HG02763 (cell line): ENCODE measurements around the gene MET.
"Not testable (repeated sequence)": the region's sequence is repeated elsewhere in the genome, so short reads cannot be mapped to it uniquely, and the experiment has no call there.

ENCODE experiments used
- ATAC-seq: cut with Tn5 transposase; IDR thresholded peaks from one replicate; pipeline ENCODE4 v1.9.1; 2021; ENCODE audit warnings: mild to moderate bottlenecking, moderate library complexity; ENCODE audit not compliant: unreplicated experiment

Gene MET

DNA sequence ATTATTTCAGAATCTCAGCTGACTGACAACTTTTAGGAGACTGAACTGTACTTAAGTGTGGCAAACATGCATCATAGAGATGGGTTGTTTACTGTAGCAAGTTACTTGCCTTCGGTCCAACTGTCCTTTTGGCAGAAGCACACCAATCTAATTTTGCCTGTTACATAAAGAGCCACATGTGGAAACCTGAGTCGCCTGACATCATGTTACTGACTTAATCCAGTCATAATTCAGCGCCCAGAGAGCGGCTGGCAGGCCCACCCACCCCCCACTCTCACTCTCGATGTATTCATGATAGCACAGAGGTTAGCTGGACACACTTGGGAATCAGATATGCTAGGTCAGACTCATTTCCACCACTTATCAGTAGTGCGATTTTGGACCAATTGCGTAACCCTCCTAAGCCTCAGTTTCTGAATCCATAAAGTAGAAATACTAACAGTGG lies 133.1 kb downstream of the MET start:
- no peak for ATAC-seq

DNA sequence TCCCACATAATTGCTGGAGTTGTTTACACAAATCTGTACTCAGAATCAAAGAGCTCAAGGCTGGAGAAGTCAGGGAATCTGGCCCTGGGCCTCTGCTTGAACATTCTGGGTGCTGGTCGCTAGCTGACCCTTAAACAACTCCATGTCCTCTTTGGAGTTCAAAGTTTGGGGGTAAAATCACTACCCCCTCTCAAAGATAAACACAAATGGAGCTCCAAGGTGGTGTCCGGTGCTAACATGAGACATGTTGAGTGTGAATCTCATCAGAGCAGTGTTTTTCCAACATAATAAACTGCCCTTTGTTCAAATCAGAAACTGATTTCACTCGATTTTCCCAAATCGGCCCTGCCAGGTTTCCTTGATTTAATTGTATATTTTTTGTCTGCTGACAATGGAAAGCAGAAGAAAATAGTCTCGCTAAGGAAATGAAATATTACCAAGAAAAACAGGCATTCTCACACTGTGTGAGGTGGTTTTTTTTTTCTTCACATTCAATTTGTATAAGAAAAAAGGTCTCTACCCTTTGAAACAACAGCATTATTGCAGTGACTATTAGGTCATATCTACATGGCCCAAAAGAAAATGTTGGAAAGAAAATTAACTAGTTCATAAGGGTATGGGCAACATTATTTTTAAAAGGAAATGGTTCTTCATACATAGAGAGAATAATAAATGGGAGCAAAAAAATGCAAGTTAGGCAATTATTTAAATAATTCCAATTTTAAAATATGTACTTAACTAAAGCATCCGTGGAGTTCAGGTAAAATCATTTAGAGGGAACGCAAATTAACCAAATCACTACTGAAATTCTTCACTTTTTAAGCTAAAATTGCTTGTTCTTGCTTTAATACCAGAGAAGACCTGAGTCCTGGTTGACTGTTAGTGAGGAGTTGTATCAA lies 134.3 kb downstream of the MET start:
- no peak for ATAC-seq

DNA sequence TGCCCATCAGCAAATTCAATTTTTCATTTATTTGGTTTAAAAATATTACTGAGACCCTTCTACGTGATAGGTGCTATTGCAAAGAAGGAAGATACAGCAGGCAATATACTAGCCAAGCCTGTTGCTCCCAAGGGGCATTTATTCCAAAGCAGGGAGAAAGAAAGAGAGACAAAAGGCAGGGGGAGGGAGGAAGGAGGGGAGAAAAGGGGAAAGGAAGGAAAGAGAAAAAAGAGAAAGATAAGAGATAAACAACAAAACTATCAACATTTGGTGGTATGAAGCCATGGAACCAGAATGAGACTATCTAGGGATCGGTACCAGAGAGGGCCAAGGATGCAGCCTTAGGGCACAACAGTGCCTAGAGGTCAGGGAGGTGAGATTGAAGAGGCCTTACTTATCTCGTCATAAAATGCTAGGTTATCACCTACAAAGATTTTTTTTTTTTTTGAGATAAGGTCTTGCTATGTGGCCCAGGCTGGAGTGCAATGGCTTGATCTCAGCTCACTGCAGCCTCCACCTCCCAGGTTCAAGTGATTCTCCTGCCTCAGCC lies 135.1 kb downstream of the MET start:
- no peak for ATAC-seq

DNA sequence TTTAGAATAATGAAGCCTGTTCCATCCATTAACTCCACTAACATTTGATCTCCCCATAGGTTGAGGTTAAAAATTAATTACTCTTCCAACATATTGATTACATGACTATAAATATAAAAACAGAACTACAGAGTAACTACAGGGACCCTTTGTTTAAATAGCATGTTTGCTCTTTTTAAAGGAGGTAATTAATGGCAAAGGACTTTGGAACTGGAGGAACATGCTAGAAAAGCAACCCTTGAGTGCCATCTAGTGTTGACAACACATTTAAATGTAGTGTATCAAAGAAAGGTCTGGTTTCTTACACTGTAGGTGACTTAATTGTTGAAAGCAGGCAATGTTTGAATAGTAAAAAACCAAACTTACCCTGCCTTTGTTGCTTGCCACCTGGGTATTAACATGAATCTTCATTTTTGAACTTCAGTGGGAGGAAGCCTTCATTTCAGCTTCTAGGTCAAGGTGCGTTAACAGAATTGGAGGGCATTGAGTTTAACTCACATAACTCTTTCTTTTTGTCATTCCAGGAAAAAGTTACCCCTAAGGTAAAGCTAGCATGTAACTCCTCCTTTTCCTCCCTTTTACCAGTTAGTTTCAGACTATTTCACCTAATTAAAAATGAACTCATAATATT lies 137.8 kb downstream of the MET start:
- ATAC-seq: no peak

DNA sequence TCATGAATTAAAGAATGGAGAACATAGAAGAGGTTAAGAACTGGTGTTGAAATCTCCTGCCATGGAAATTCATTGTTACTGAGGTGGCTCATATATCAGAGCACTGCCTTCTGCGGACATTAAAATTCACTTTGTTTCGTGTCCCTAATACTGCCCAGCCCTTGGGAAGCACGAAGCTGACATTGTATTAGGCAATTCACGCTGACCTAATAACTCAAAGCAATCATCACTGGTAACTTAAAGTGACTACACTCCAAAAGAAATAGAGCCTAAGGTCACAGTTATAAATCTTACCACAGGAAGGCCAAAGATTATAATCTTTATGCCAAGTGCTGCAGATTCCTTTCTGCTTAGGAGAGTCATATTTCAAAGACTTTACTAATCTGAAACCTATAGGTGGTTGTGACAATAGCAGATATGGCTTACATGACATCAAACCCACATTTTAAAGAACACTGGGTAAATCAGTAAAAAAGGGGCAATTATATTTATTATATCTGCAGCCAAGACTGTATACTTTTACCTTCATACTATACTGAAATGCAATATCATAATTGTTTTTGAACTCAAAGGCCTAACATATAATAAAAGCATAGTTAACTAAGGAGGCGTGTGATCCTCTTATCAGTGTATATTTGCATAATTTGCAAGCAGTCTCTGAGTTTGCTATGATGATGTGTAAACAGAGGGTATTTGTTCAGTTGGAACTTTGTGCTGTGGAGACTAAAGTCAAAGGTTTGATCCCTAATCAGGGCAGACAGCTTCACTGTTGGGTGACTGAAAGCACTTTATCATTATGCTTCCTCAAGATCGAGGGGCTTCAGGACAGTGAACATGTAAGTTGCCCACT lies 138.5 kb downstream of the MET start:
- ATAC-seq: no peak

DNA sequence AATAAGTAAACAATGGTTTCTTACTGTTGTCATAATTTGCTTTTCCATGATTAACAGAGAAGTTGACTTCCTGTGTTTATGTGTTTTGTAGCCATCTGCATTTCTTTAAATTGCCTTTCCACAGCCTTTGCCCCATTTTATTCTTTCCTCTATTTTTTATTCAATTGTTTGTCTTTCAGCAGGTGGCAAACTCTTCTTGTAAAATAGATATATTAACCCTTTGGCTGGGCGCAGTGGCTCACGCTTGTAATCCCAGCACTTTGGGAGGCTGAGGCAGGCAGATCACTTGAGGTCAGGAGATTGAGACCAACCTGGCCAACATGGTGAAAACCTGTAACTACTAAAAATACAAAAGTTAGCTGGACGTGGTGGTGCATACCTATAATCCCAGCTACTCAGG lies 139.8 kb downstream of the MET start:
- no peak for ATAC-seq

DNA sequence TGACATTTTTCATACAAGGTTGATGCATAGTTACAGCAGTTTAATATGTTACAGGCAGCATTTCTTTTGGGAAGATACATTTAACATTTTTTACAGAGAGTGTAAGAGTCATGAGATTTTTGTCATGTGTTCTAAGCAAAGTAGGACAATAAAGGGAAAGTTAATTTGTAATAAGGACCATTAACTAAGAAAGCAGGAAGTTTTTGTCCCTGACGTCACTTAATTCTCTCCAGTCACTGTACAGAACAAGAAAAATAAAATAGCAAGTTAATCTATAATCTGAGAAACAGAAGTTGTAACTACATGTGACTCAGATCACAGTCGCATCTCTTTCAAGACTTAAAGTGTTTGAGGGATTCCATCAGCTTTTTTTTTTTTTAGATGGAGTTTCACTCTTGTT lies 140.9 kb downstream of the MET start:
- ATAC-seq: no peak

DNA sequence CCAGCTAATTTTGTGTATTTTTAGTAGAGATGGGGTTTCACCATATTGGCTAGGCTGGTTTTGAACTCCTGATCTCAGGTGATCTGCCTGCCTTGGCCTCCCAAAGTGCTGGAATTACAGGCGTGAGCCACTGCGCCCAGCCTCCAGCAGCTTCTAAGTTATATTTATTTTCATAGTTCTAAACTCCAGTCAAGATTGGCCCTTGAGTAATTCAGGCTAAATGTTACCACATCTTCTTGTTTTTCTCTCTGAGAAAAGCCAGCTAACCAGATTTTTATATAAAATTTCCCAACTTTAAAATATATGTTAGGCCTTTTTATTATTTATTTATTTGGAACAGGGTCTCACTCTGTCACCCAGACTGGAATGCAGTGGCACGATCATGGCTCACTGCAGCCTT lies 141.4 kb downstream of the MET start:
- not testable (repeated sequence) for ATAC-seq

DNA sequence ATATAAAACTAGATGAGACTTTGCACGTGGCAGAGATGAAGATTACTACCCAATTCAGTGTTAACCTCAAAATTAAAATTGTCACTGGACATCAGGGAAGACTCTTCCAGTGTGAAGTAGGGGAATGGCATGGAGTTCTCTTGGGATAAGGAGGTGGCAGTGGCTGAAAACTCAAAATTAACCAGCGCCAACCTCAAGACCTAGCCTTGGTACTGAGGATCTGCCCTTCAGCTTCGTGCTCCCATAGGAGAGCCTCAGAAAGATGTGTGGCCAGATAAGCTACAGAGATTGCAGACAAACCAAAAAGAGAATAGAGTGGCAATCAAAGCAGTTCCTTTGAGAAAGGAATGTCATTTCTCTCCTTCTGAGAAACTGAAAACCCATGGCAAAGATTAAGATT lies 143.0 kb downstream of the MET start:
- ATAC-seq: no peak

DNA sequence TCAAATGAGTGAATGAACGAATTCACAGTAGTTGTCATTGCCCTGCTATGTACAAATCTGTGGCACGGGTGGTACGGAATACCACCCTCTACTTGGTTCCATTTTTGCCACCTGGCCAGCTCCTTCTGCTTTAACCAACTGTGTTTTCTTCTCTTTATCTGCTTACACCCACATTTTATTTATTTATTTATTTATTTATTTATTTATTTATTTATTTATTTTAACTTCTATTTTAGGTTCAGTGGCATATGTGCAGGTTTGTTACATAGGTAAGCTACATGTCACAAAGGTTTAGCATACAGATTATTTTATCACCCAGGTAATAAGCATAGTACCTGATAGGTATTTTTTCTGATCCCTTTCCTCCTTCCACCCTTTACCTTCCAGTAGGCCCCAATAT lies 148.2 kb downstream of the MET start:
- no peak for ATAC-seq

DNA sequence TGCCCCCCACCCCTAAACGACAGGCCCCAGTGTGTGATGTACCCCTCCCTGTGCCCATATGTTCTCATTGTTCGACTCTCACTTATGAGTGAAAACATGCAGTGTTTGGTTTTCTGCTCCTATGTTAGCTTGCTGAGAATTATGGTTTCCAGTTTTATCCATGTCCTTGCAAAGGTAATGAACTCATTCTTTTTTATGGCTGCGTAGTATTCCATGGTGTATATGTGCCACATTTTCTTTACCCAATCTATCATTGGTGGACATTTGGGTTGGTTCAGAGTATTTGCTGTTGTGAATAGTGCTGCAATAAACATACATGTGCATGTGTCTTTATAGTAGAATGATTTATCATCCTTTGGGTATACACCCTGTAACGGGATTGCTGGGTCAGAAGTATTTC lies 149.7 kb downstream of the MET start:
- ATAC-seq: not testable (repeated sequence)

DNA sequence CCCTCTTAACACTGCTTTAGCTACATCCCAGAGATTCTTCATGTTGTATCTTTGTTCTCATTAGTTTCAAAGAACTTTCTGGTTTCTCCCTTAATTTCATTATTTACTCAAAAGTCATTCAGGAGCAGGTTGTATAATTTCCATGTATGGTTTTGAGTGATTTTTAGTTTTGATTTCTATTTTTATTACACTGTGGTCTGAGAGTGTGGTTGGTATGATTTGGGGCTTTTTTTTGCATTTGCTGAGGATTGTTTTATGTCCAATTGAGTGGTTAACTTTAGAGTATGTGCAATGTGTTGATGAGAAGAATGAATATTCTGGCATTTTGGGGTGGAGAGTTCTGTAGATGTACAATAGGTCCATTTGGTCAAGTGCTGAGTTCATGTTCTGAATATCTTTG lies 152.5 kb downstream of the MET start:
- no peak for ATAC-seq

DNA sequence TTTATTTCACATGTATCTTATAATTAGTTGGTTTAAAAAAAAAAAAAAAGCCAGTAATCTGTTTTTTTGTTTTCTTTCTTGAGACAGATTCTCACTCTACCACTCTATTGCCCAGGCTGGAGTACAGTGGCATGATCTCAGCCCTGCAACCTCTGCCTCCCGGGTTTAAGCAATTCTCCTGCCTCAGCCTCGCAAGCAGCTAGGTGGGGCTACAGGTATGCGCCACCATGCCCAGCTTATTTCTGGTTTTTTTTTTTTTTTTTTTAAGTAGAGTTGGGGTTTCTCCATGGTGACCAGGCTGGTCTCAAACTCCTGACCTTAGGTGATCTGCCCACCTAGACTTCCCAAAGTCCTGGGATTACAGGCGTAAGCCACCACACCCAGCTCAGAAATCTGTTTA lies 156.3 kb downstream of the MET start:
- no peak for ATAC-seq

DNA sequence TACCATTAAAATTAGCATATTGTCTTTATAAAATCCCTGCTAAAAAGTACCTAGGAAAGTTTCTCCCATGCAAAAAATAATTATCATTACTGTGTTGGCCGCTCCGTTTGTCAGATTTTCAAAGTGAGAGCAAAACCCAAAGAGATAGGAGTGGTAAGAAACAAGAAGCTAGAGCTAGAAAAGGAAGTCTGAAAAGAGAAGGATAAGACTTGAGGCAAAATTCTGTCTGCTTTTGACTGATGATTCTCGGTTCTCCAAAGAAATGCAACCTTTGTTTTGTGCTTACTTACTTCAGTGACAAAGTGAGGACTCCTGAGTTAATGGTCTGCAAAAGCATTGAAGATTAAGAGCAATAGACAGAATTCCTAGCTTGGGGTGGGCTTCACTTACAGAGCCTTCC lies 157.0 kb downstream of the MET start:
- ATAC-seq: no peak

DNA sequence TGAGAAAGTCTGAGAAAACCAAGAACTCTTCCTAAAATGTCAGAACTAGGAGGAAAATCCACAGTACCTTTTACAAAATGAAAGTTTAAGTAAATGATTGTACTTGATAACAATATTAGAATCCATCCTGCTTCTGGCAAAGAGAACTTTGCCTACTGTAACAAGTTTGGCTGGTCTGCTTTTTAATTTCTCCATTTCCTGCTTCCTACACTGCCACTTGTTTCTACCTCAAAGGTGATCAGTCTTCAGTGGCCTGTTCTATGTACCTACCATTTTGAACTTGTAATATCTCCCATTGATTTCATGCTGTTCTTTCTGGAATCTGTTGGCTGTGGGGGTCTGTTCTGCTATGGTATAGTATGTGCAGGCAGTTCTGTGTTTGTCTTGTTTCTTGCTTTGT lies 157.5 kb downstream of the MET start:
- no peak for ATAC-seq

DNA sequence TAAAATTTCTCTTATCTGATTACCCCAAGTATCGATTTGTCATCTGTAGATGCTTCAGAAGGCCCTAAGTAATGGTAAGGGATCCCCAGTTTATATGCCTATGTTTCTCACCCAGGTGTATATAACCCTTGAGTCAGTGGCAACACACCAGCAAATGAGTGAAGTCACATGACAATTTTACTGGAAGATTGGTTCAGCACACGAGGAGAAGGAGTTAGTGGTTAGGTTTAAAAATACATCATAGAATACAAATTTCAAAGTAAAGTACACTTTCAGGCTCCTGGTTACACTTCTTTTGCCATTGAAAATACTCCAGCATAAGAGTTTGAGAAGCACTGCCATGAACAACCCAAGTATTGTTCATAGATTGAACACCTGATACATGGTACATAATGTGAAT lies 160.7 kb downstream of the MET start:
- ATAC-seq: no peak

DNA sequence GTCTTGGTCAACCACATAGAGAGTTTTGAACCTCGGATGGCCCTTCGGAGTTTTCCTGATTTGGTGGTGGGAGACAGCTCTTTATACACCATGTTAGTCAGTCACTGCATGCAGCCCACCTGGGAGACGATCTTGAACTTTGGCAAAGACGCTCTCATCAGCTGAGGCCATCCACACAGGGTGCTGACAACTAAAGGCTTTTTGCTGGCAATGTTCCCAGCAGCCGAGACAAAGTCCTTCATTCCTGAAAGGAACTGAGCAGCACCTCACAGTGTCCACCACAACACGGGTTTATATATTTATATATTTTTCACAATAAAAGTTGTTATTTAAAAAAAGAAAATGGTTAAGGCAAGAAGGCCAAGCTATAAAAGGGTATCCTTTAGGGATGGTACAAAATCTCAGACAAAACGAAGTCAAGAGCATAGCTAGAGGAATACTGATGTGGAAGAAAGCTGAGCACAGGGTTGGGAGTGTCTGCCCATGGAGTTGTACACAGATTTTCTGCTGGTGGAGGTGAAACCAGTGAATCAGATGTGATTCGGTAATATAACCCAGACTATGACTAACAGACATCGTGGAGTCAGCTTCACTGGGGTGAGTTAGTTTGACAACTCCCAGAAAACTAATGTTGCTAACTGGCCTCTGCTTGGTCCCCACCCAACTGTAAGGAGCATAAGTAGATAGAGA lies 163.0 kb downstream of the MET start:
- ATAC-seq: no peak

DNA sequence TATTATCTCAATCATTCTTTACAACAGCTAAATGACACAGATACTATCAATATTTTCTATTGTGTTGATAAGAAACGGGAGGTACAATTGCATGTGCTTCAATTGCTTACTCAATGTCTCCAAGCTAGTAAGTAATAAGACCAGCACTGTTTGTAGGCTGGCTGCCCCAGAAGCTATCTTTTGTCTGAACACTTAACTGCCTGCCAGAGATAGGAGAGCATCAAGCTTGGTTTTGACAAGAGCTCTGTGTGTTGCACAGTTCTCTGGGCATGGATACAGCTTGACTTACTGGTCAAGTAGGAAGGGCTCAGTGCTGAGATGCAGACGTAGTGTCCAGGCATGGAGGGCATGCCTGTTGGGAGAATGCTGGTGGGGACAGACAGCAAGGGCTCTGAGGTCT lies 164.1 kb downstream of the MET start:
- ATAC-seq: no peak

DNA sequence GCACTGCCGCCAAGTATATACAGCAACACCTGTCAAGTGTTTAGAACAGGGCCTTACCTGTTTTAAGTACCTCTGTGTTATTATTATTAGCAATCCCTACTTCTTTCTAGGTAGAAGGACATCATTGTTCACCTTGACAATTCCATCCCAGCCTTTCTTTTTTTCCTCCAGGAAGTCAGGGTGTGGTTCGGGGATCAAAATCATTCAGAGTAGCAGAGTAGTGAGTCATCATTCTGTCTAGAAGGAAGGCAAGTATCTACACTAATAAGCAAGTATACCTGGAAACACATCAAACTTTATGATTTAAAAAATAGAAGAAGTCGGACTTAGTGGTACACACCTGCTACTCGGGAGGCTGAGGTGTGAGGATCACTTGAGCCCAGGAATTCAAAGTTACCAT lies 164.9 kb downstream of the MET start:
- ATAC-seq: no peak

DNA sequence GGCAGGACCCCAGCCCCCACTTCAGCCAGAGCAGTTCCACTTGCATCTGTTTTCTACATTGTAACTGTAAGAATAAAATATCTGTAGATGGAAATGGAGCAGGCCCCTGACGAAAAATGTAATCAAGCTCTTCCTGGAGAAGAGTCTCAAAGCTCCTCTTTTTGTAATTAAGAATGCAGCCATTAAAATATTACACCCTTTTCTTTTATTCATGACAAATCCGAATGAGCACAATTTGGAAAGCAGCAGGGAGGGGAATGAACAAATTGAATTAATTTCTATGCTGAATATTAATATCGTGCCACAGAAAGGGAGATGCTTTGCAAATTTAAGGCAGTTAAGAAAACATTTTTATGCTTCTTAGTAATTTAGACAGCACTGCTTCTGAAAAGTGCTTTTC lies 165.6 kb downstream of the MET start:
- ATAC-seq: no peak

DNA sequence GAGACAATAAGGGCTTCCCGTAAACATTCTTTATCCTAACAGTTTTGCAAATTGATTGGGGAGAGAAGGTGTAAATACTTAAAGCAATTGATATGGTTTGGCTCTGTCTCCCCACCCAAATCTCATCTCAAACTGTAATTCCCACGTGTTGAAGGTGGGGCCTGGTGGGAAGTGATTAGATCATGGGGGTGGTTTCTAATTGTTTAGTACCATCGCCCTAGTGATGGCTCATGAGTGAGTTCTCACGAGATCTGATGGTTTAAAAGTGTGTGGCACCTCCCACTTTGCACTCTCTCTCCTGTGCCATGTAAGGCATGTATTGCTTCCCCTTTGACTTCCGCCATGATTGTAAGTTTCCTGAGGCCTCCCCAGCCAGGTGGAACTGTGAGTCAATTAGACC lies 168.3 kb downstream of the MET start:
- no peak for ATAC-seq
